Activated CD8-positive, alpha-beta memory T cell treated with anti-CD3 and anti-CD28 coated beads, Interleukin-2, amount 50 U/mL, for 1 hour (primary cell): ENCODE results near the gene HSPH1.
"Not testable (repeated sequence)": the region's sequence is repeated elsewhere in the genome, so short reads cannot be mapped to it uniquely, and the experiment has no call there.

Experiments used
- DNase-seq: peaks from one replicate; pipeline ENCODE4 v3.0.0-alpha.2; 2020; ENCODE audit errors: extremely low read depth

Gene HSPH1

GRCh38 chr13:31131470-31131961 is 30.2 kb downstream of the HSPH1 start:
- no peak for DNase-seq

- DNase-seq = no peak
Measured at GRCh38 chr13:31129419-31129818, 32.3 kb downstream of the HSPH1 start.

GRCh38 chr13:31124204-31124603 is 37.5 kb downstream of the HSPH1 start:
- DNase-seq = no peak

GRCh38 chr13:31122544-31123260 is 39.0 kb downstream of the HSPH1 start:
- DNase-seq = no peak

- DNase-seq = no peak
Measured at GRCh38 chr13:31122143-31122542, 39.6 kb downstream of the HSPH1 start.

GRCh38 chr13:31121379-31122140 is 40.1 kb downstream of the HSPH1 start:
- DNase-seq = no peak

- DNase-seq = no peak
Measured at GRCh38 chr13:31119966-31120700, 41.6 kb downstream of the HSPH1 start.

- no peak for DNase-seq
Measured at GRCh38 chr13:31119526-31119925, 42.2 kb downstream of the HSPH1 start.

- no peak for DNase-seq
Measured at GRCh38 chr13:31116224-31116623, 45.5 kb downstream of the HSPH1 start.

GRCh38 chr13:31115616-31116015 is 46.1 kb downstream of the HSPH1 start:
- no peak for DNase-seq

- no peak for DNase-seq
Measured at GRCh38 chr13:31114641-31115040, 47.1 kb downstream of the HSPH1 start.

GRCh38 chr13:31111136-31111535 is 50.6 kb downstream of the HSPH1 start:
- no peak for DNase-seq

GRCh38 chr13:31110617-31111016 is 51.1 kb downstream of the HSPH1 start:
- no peak for DNase-seq

GRCh38 chr13:31110169-31110568 is 51.5 kb downstream of the HSPH1 start:
- no peak for DNase-seq

GRCh38 chr13:31107109-31107508 is 54.6 kb downstream of the HSPH1 start:
- no peak for DNase-seq

GRCh38 chr13:31105856-31106255 is 55.8 kb downstream of the HSPH1 start:
- DNase-seq = no peak

- no peak for DNase-seq
Measured at GRCh38 chr13:31105020-31105795, 56.5 kb downstream of the HSPH1 start.

- DNase-seq = no peak
Measured at GRCh38 chr13:31102905-31103304, 58.8 kb downstream of the HSPH1 start.

- DNase-seq = no peak
Measured at GRCh38 chr13:31101472-31102170, 60.1 kb downstream of the HSPH1 start.

- no peak for DNase-seq
Measured at GRCh38 chr13:31100721-31101120, 61.0 kb downstream of the HSPH1 start.

- not testable (repeated sequence) for DNase-seq
Measured at GRCh38 chr13:31097911-31098434, 63.7 kb downstream of the HSPH1 start.
